GM20000 (cell line): Measurements from ENCODE around the gene SPIN1.

Experiments used
- DNase-seq: peaks from one replicate; pipeline ENCODE4 v3.0.0; 2012; ENCODE audit warnings: low spot score
- CTCF ChIP-seq: IDR thresholded peaks from 2 replicates; pipeline ENCODE4 v1.5.1; 2012; ENCODE audit warnings: mild to moderate bottlenecking, control low read depth; ENCODE audit errors: extremely low read depth, missing control alignments

Gene SPIN1

GRCh38 chr9:88458716-88459465 lies 70.6 kb downstream of the SPIN1 start:
- TF ChIP-seq CTCF: no peak
- DNase-seq: no peak

GRCh38 chr9:88460587-88461332 lies 72.5 kb downstream of the SPIN1 start:
- no peak for DNase-seq
- no peak for TF ChIP-seq CTCF

GRCh38 chr9:88462191-88462590 lies 73.9 kb downstream of the SPIN1 start:
- no peak for TF ChIP-seq CTCF
- DNase-seq: no peak

GRCh38 chr9:88464851-88465250 lies 76.6 kb downstream of the SPIN1 start:
- no peak for DNase-seq
- no peak for TF ChIP-seq CTCF

- DNase-seq: no peak
- TF ChIP-seq CTCF: no peak
Observed at GRCh38 chr9:88468226-88468625, 80.0 kb downstream of the SPIN1 start.

- no peak for DNase-seq
- no peak for TF ChIP-seq CTCF
Observed at GRCh38 chr9:88476491-88477271, 88.4 kb downstream of the SPIN1 start.
